ENCODE data around the gene ZNF207. TPM values are rescaled to one million over a fixed set of nuclear protein-coding genes. Genes with fewer than 3 reads are reported as not detected.
"Not testable (repeated sequence)": the region's sequence is repeated elsewhere in the genome, so short reads cannot be mapped to it uniquely, and the experiment has no call there.

Gene ZNF207
- total RNA-seq: 100 to 1,000 TPM; 197 to 231 TPM

DNA sequence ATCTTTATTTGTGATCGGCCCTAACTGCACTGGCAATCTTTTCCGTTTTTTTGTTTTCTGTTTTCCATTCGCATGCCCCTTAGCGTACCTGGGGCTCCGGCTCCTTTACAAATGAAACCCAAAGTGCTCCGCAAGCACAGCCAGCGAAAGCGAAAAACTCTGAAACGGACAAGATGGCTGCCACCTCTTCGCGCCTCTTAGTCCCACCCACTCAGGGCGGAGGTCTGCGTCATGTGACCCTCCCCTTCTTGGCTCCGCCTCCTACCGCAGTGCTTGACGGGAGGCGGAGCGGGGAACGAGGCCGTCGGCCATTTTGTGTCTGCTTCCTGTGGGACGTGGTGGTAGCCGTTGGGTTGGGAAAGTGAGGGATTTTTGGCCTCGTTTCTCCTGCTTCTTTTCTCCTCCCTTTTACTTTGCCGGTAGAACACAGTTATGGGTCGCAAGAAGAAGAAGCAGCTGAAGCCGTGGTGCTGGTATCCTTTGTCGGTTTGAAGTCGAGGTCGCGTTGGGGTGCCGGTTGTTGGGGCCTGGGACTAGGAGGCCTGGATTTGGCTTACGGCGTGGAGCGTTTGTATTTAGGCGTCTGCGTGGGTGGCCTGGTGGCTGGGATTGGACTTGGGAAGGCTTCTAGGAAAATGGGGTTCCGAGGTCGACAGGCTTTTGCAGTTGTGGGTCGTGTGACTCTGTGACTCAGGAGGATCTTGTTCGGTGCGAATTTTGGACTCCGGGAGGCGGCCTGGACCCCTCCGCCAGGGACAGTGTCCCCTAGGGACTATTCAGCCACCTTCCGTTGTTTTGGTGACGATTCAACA lies at the start of gene ZNF207:
ZNF207 (plus strand) TSS at position 304 of the 812 bp plus-strand sequence; CDS start at position 433, 129 bp downstream.
- POLR2A ChIA-PET: interaction anchor here (0.7 to 1.4 kb wide), 3 partner anchors 9 to 94 kb away, joined by 4 to 13 read pairs (median 5); partner anchors contain the start of gene PSMD11
- ATAC-seq: peak; percentile 97
- intact Hi-C loops (cut with DNase I, micrococcal nuclease): loop anchor here (1.0 to 5.0 kb wide), 7 partner anchors 8 to 413 kb away; partner anchors contain the start of genes PSMD11 (in 2 of the 2), C17orf75 (in 1 of the 2), LRRC37B (in 1 of the 2) and SUZ12 (in 1 of the 2)
- H3K4me3 Mint-ChIP-seq: peak within 1 kb of the TSS; percentile 99
- peak; percentile 98 for DNase-seq
- no peaks in the 10 kb centered on the region for H3K9me3 Mint-ChIP-seq (ENCODE audit: low read depth)
- CTCF ChIA-PET: interaction anchor here (1.6 to 1.9 kb wide), 2 partner anchors 9 to 21 kb away, joined by 6 to 9 read pairs; no protein-coding TSS in a partner anchor
- H3K36me3 Mint-ChIP-seq (ENCODE audit: low read depth): peaks cover 52% of the 10 kb centered on the region
- peaks cover 28% of the 10 kb centered on the region for H3K4me1 Mint-ChIP-seq
- peak within 1 kb of the TSS; percentile 100 for H3K27ac Mint-ChIP-seq
- H3K27me3 Mint-ChIP-seq: no peaks in the 10 kb centered on the region

- no peak overlapping the region for H3K4me3 Mint-ChIP-seq
- POLR2A ChIA-PET: no interaction called here
These were observed 47.9 kb upstream of the ZNF207 start for GRCh38 chr17:32302037-32302436.

GRCh38 chr17:32302860-32303649 lies 46.9 kb upstream of the ZNF207 start:
- H3K27ac Mint-ChIP-seq: no peak overlapping the region
- ATAC-seq (no peak), DNase-seq (no peak)
- ChIA-PET POLR2A (no interaction called here), CTCF (no interaction called here)
- no peaks in the 10 kb centered on the region for H3K4me1 Mint-ChIP-seq
- intact Hi-C loops (cut with DNase I, micrococcal nuclease): no loop called here
- H3K9me3 Mint-ChIP-seq (ENCODE audit: low read depth): no peaks in the 10 kb centered on the region
- no peaks in the 10 kb centered on the region for H3K27me3 Mint-ChIP-seq
- no peak overlapping the region for H3K4me3 Mint-ChIP-seq
- no peaks in the 10 kb centered on the region for H3K36me3 Mint-ChIP-seq (ENCODE audit: low read depth)

More at GRCh38 chr17:32302037-32302436, 47.9 kb upstream of the ZNF207 start:
- CTCF ChIA-PET: no interaction called here
- Mint-ChIP-seq H3K27ac (no peak overlapping the region), H3K27me3 (no peaks in the 10 kb centered on the region), H3K4me1 (no peaks in the 10 kb centered on the region), H3K36me3 (ENCODE audit: low read depth) (no peaks in the 10 kb centered on the region), H3K9me3 (ENCODE audit: low read depth) (no peaks in the 10 kb centered on the region)
- DNase-seq (no peak), ATAC-seq (no peak)
- intact Hi-C loops (cut with DNase I, micrococcal nuclease): no loop called here

DNA sequence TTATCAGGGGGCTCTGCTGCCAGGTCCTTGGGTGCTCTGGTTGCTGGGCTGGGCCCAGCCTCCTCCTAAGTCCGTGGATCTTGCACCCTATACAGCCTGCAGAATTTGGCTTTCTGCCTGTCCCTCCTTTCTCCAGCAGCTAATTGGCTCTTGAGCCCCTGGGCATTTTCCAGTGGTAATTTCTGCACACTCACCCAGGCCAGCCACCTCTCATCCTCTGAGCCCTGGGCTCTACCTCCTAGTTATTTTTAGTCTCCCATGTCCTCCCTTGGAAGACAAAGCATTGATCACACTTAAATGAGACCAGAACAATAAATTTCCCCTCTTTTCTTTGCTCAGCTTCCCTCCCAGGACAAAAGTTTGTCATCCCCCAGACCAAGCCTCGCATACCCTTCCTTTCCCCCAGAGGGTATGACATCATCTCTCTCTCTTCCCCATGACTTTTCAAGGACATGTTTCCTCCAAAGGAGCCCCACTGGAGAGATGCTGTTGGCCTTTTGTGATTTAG lies 46.1 kb upstream of the ZNF207 start:
- DNase-seq (no peak), ATAC-seq (no peak)
- ChIA-PET CTCF (interaction anchor here (0.7 kb wide), 1 partner anchor 48 kb away, joined by 4 read pairs; no protein-coding TSS in a partner anchor), POLR2A (no interaction called here)
- H3K36me3 Mint-ChIP-seq (ENCODE audit: low read depth): no peaks in the 10 kb centered on the region
- no peaks in the 10 kb centered on the region for H3K4me1 Mint-ChIP-seq
- no peaks in the 10 kb centered on the region for H3K9me3 Mint-ChIP-seq (ENCODE audit: low read depth)
- no peaks in the 10 kb centered on the region for H3K27me3 Mint-ChIP-seq
- H3K4me3 Mint-ChIP-seq: no peak overlapping the region
- no peak overlapping the region for H3K27ac Mint-ChIP-seq
- intact Hi-C loops (cut with DNase I, micrococcal nuclease): no loop called here

DNA sequence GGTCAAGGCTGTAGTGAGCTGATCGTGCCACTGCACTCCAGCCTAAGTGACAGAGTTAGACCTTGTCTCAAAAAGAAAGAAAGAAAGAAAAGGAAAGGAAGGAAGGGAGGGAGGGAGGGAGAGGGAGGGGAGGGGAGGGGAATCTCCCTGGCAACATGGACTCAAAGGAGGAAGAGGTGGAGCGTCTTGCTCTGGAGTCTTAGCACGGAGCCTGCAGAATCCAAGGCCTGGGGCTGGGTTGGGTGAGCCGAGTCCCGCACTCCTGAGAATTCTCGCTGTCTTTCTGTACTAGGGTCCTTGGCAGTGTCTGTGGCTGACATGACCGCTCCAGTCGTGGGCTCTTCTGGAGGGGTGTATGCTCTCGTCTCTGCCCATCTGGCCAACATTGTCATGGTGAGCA lies 44.9 kb upstream of the ZNF207 start:
- H3K4me1 Mint-ChIP-seq: no peaks in the 10 kb centered on the region
- H3K36me3 Mint-ChIP-seq (ENCODE audit: low read depth): no peaks in the 10 kb centered on the region
- no peaks in the 10 kb centered on the region for H3K9me3 Mint-ChIP-seq (ENCODE audit: low read depth)
- no peak for DNase-seq
- H3K27ac Mint-ChIP-seq: no peak overlapping the region
- intact Hi-C loops (cut with DNase I, micrococcal nuclease): no loop called here
- ChIA-PET POLR2A (no interaction called here), CTCF (no interaction called here)
- peaks cover 2% of the 10 kb centered on the region for H3K27me3 Mint-ChIP-seq
- no peak overlapping the region for H3K4me3 Mint-ChIP-seq
- no peak for ATAC-seq

DNA sequence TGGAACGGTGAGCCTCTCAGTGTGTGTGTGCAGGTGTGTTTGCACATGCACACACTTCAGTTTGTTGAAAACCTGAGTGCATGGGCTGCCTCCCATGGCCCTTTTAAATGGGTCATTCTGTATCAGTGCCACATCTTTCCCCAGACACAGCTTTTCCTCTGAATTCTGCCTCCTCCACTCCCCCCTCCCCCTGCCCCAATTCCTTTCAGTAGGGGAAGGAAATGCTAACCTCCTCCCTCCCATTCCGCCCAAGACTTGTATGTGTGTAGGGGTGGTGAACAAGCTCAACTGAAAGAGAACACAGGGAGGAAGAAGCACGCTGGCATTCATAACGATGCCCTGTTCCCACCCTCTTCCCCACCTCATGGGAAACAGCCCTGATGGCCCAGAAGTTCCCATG lies 42.3 kb upstream of the ZNF207 start:
- no peaks in the 10 kb centered on the region for H3K9me3 Mint-ChIP-seq (ENCODE audit: low read depth)
- no peak for ATAC-seq
- H3K36me3 Mint-ChIP-seq (ENCODE audit: low read depth): no peaks in the 10 kb centered on the region
- H3K27me3 Mint-ChIP-seq: peaks cover 2% of the 10 kb centered on the region
- no peaks in the 10 kb centered on the region for H3K4me1 Mint-ChIP-seq
- CTCF ChIA-PET: no interaction called here
- no peak overlapping the region for H3K27ac Mint-ChIP-seq
- POLR2A ChIA-PET: no interaction called here
- no peak overlapping the region for H3K4me3 Mint-ChIP-seq
- intact Hi-C loops (cut with DNase I, micrococcal nuclease): no loop called here
- no peak for DNase-seq

GRCh38 chr17:32311028-32311536 lies 38.9 kb upstream of the ZNF207 start:
- CTCF ChIA-PET: no interaction called here

GRCh38 chr17:32314636-32315035 lies 35.3 kb upstream of the ZNF207 start:
- ATAC-seq (no peak), DNase-seq (no peak)
- H3K4me1 Mint-ChIP-seq: no peaks in the 10 kb centered on the region
- no peak overlapping the region for H3K4me3 Mint-ChIP-seq
- intact Hi-C loops (cut with DNase I, micrococcal nuclease): loop anchor here in 1 of 2 experiments (5.0 kb wide), 1 partner anchor 47 kb away; the partner anchor contains the start of gene RHBDL3
- peaks cover 10% of the 10 kb centered on the region for H3K27me3 Mint-ChIP-seq
- ChIA-PET POLR2A (no interaction called here), CTCF (interaction anchor here (4.8 kb wide), 1 partner anchor 61 kb away, joined by 23 read pairs; no protein-coding TSS in a partner anchor)
- H3K9me3 Mint-ChIP-seq (ENCODE audit: low read depth): no peaks in the 10 kb centered on the region
- no peaks in the 10 kb centered on the region for H3K36me3 Mint-ChIP-seq (ENCODE audit: low read depth)
- H3K27ac Mint-ChIP-seq: no peak overlapping the region

More at GRCh38 chr17:32311028-32311536, 38.9 kb upstream of the ZNF207 start:
- intact Hi-C loops (cut with DNase I, micrococcal nuclease): no loop called here
- Mint-ChIP-seq H3K4me1 (no peaks in the 10 kb centered on the region), H3K27me3 (peaks cover 7% of the 10 kb centered on the region), H3K36me3 (ENCODE audit: low read depth) (no peaks in the 10 kb centered on the region), H3K9me3 (ENCODE audit: low read depth) (no peaks in the 10 kb centered on the region), H3K27ac (no peak overlapping the region), H3K4me3 (no peak overlapping the region)
- POLR2A ChIA-PET: no interaction called here
- ATAC-seq (no peak), DNase-seq (no peak)

- DNase-seq: no peak
- intact Hi-C loops (cut with DNase I, micrococcal nuclease): loop anchor here in 1 of 2 experiments (5.0 kb wide), 1 partner anchor 48 kb away; the partner anchor contains the start of gene RHBDL3
- ChIA-PET POLR2A (no interaction called here), CTCF (interaction anchor here (0.6 to 4.8 kb wide), 5 partner anchors 11 to 431 kb away, joined by 3 to 23 read pairs (median 3); no protein-coding TSS in a partner anchor)
- Mint-ChIP-seq H3K4me1 (no peaks in the 10 kb centered on the region), H3K36me3 (ENCODE audit: low read depth) (no peaks in the 10 kb centered on the region), H3K27me3 (peaks cover 10% of the 10 kb centered on the region), H3K9me3 (ENCODE audit: low read depth) (no peaks in the 10 kb centered on the region), H3K4me3 (no peak overlapping the region), H3K27ac (no peak overlapping the region)
- ATAC-seq: no peak
These were observed 34.8 kb upstream of the ZNF207 start for GRCh38 chr17:32315171-32315570.

DNA sequence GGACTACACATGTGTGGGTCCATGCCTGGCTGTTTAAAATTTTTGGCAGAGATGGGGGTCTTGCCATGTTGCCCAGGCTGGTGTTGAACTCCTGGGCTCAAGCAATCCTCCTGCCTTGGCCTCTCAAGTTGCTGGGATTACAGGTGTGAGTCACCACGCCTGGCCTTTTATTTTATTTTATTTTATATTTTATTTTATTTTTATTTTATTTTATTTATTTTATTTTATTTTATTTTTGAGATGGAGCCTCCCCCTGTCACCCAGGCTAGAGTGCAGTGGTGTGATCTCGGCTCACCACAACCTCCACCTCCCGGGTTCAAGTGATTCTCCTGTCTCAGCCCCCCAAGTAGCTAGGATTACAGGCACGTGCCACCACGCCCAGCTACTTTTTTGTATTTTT lies 33.3 kb upstream of the ZNF207 start:
- H3K36me3 Mint-ChIP-seq (ENCODE audit: low read depth); H3K27me3 Mint-ChIP-seq: not testable (repeated sequence)
- CTCF ChIA-PET: interaction anchor here (1.5 to 4.8 kb wide), 2 partner anchors 15 to 63 kb away, joined by 7 to 23 read pairs; no protein-coding TSS in a partner anchor

DNA sequence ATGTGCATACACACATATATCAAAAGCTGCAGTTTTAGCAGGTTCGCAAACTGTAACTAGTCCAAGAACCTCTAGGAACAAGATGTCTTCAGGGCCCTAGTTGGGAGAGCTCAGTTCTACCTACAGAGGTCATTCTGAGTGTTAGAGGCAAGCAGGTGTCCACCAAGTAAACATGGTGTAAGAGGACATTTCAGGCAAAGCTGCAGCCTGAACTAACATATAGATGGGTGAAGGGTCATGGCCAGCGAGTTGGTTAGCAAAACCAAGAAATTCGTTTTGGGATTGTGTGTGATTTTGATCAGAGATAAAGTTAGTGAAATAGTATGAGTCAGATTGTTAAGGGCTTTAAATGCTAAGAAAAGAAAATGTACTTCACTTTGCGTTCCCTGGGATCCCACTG lies 32.6 kb upstream of the ZNF207 start:
- H3K4me1 Mint-ChIP-seq: no peaks in the 10 kb centered on the region
- intact Hi-C loops (cut with DNase I, micrococcal nuclease): loop anchor here in 1 of 2 experiments (5.0 kb wide), 1 partner anchor 50 kb away; the partner anchor contains the start of gene RHBDL3
- ChIA-PET CTCF (interaction anchor here (1.5 to 4.8 kb wide), 2 partner anchors 14 to 64 kb away, joined by 7 to 23 read pairs; no protein-coding TSS in a partner anchor), POLR2A (no interaction called here)
- no peak for ATAC-seq
- peaks cover 10% of the 10 kb centered on the region for H3K27me3 Mint-ChIP-seq
- H3K36me3 Mint-ChIP-seq (ENCODE audit: low read depth): no peaks in the 10 kb centered on the region
- DNase-seq: no peak
- H3K4me3 Mint-ChIP-seq: no peak overlapping the region
- no peaks in the 10 kb centered on the region for H3K9me3 Mint-ChIP-seq (ENCODE audit: low read depth)
- H3K27ac Mint-ChIP-seq: no peak overlapping the region

More for the DNA sequence above, 33.3 kb upstream of the ZNF207 start:
- H3K9me3 Mint-ChIP-seq (ENCODE audit: low read depth); ATAC-seq; H3K4me1 Mint-ChIP-seq; H3K27ac Mint-ChIP-seq; DNase-seq; H3K4me3 Mint-ChIP-seq; POLR2A ChIA-PET: not testable (repeated sequence)
- intact Hi-C loops (cut with DNase I, micrococcal nuclease): loop anchor here in 1 of 2 experiments (5.0 kb wide), 1 partner anchor 49 kb away; the partner anchor contains the start of gene RHBDL3
